ENCODE data around the gene GTF2H1. TPM values are rescaled to one million over a fixed set of nuclear protein-coding genes. Genes with fewer than 3 reads are reported as not detected.

GTF2H1 gene
- total RNA-seq, 1 experiment from 2014 or later = 39.4 TPM

DNA sequence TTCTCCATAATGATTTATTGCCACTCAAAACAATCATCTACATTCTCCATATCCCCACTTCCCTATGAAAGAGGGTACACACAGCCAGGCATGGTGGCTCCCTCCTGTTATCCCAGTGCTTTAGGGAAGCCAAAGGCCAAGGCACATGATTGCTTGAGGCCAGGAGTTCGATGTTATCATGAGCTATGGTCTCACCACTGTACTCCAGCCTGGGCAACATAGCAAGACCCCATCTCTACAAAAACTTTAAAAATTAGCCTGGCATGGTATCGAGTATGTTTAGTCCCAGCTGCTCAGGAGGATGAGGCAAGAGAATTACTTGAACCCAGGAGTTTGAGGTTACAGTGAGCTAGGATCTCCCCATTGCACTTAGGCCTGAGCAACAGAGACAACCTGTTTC, 6.5 kb upstream of the GTF2H1 start:
- no peak overlapping the region for H2AFZ ChIP-seq (ENCODE audit: low read length)
- Mint-ChIP-seq H3K27me3 (ENCODE audit: low read depth) (no peaks in the 10 kb centered on the region), H3K27ac (no peak overlapping the region), H3K4me1 (peaks cover 10 to 13% of the 10 kb centered on the region in 2 experiments), H3K4me3 (no peak overlapping the region), H3K36me3 (ENCODE audit: insufficient read depth in 1 of 3, low read depth in 3 of 3) (peaks cover 5 to 17% (median 14%) of the 10 kb centered on the region in 3 experiments; a peak in 6 of 7 replicates), H3K9me3 (no peaks in the 10 kb centered on the region)
- no peak overlapping the region for H4K8ac ChIP-seq (replicated peaks; ENCODE audit: insufficient read length, low read depth, low read length)
- no peaks in the 10 kb centered on the region for H3K4me1 ChIP-seq (ENCODE audit: insufficient read depth, low read length)
- no peak overlapping the region for H3K4ac ChIP-seq (ENCODE audit: low read depth, low read length)
- H3K4me2 ChIP-seq (ENCODE audit: insufficient read depth, insufficient read length, low read length) = no peak overlapping the region
- peaks cover 4% of the 10 kb centered on the region for H3K79me1 ChIP-seq (ENCODE audit: insufficient read depth, low read depth, low read length, poor library complexity, severe bottlenecking)
- H4K91ac ChIP-seq (ENCODE audit: insufficient read length, low read depth, low read length) = no peak overlapping the region
- H2BK20ac ChIP-seq (ENCODE audit: low read depth, low read length, poor library complexity, severe bottlenecking) = no peak overlapping the region
- H4K20me1 ChIP-seq (ENCODE audit: control insufficient read depth, insufficient read depth, insufficient read length) = no peaks in the 10 kb centered on the region
- no peak overlapping the region for H3K23ac ChIP-seq (ENCODE audit: insufficient read length, low read depth, low read length)
- no peak overlapping the region for H3K14ac ChIP-seq (ENCODE audit: insufficient read depth, low read length)
- H2BK120ac ChIP-seq (ENCODE audit: low read depth, low read length, poor library complexity, severe bottlenecking) = no peak overlapping the region
- WGBS (ENCODE audit: extremely low coverage, insufficient read length, low lambda C conversion rate) = no CpG with 5 or more reads among the region's 2 CpGs
- no peak overlapping the region for H2AK5ac ChIP-seq (ENCODE audit: insufficient read length, low read length)
- no peak overlapping the region for H3K18ac ChIP-seq (ENCODE audit: insufficient read length, low read depth, low read length)
- H3T11ph ChIP-seq (ENCODE audit: low read length) = no peak overlapping the region
- TF ChIP-seq, protein P1, sequence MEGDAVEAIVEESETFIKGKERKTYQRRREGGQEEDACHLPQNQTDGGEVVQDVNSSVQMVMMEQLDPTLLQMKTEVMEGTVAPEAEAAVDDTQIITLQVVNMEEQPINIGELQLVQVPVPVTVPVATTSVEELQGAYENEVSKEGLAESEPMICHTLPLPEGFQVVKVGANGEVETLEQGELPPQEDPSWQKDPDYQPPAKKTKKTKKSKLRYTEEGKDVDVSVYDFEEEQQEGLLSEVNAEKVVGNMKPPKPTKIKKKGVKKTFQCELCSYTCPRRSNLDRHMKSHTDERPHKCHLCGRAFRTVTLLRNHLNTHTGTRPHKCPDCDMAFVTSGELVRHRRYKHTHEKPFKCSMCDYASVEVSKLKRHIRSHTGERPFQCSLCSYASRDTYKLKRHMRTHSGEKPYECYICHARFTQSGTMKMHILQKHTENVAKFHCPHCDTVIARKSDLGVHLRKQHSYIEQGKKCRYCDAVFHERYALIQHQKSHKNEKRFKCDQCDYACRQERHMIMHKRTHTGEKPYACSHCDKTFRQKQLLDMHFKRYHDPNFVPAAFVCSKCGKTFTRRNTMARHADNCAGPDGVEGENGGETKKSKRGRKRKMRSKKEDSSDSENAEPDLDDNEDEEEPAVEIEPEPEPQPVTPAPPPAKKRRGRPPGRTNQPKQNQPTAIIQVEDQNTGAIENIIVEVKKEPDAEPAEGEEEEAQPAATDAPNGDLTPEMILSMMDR (conservative IDR thresholded peaks at IDR 0.05) = no peak
- no peak overlapping the region for H2BK15ac ChIP-seq (ENCODE audit: low read depth, low read length)
- no peaks in the 10 kb centered on the region for H3K23me2 ChIP-seq (ENCODE audit: insufficient read length, low read depth, low read length, poor library complexity, severe bottlenecking)
- no peaks in the 10 kb centered on the region for H3K27me3 ChIP-seq (ENCODE audit: insufficient read depth, low read length)
- H2BK5ac ChIP-seq (ENCODE audit: insufficient read length, low read length) = no peak overlapping the region
- H3K56ac ChIP-seq (ENCODE audit: insufficient read length, low read depth, low read length) = no peak overlapping the region
- no peak overlapping the region for H3K9ac ChIP-seq (ENCODE audit: extremely low read depth, insufficient read length, low read length)
- DNase-seq = no peak
- no peak overlapping the region for H4K5ac ChIP-seq (ENCODE audit: insufficient read length, low read depth, low read length)
- no peak overlapping the region for H2BK12ac ChIP-seq (ENCODE audit: insufficient read length, low read depth, low read length)
- no peak overlapping the region for H3K27ac ChIP-seq (ENCODE audit: insufficient read length, low read depth, low read length)
- H3K9me3 ChIP-seq (ENCODE audit: control insufficient read depth, low read depth, low read length) = no peaks in the 10 kb centered on the region
- H3K79me2 ChIP-seq (ENCODE audit: insufficient read depth, low read length) = peaks cover 15% of the 10 kb centered on the region; the same call in 1 of the 2 replicates

Measured in H9 (cell line).